ENCODE results near the gene MAPRE3.

The MAPRE3 gene

DNA sequence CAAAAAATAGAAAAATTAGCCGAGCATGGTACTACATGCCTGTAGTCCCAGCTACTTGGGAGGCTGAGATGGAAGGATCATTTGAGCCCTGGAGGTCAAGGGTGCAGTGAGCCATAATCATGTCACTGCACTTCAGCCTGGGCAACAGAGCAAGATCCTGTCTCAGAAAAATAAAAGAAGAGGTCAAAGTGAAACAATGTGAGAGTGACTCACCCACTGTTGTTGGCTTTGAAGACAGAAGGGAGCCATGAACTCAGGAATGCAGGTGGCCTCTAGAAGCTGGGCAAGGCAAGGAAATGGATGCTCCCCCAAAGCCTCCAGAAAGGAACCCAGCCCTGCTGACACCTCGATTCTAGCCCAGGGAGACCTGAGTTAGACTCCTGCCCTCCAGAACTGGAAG, 58.6 kb downstream of the MAPRE3 start:
- DNase-seq (ENCODE audit: extremely low spot score, insufficient read length, low read depth) (no peak), FAIRE-seq (no peak)

DNA sequence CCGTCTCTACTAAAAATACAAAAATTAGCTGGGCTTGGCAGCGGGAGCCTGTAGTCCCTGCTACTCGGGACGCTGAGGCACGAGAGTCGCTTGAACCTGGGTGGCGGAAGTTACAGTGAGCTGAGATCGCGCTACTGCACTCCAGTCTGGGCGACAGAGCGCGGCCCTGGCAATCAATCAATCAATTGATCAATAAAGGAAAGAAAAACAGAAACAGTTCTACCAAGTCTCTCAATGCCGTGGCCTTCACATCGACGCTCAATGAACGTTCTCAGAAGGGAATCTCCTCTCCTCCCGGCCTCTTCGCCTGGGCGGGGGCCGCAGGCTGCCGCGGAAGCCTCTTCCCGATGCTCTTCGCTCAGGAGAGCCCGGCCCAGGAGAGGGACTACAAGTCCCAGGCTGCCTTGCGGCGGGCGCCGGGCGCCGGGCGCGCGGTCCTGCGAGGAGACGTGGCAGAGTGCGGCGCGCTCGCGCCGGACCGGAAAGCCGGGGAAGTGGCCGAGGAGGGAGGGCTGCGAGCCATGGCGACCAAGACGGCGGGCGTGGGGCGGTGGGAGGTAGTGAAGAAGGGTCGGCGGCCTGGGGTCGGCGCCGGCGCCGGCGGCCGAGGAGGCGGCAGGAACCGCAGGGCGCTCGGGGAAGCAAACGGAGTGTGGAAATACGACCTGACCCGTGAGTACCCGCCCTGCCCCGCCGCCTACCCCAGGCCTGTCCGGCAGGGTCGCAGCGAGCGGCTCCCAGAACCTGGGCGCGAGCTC, 62.2 kb downstream of the MAPRE3 start, which contains the start of gene TMEM214:
TMEM214 (plus strand) TSS at position 471 of the 758 bp plus-strand sequence; CDS start at position 522, 51 bp downstream.
- peak; percentile 97 for DNase-seq (ENCODE audit: extremely low spot score, insufficient read length, low read depth)

DNA sequence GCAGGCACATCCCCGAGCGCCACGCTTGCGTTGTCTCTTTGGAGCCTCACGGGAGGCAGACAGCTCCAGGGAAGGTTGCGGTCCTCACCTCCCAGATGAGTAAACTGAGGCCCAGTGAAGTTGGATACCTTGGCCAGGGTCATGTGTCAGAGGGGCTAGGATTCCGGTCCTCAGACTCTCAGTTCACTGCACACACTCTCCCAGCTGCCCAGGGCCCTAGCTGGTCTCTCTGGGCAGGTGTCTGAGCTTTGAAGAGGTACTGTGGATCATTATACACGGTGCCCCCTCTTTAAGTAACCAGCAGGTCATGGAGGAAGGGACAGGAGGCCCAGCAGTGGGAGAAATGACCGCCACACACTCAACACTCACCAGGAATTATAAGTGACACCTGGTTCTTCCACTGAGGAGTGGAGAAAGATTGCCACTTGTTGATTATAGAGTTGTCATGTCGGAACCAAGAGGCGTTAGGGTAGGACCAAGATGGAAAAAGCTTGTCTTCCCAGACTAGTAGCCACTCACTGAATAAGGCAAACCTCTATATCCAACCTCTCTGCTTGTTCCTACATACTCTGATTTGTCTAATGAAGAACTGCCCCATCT, 62.9 kb downstream of the MAPRE3 start:
- DNase-seq (ENCODE audit: extremely low spot score, insufficient read length, low read depth): no peak
- FAIRE-seq: no peak

More for the DNA sequence above, 62.2 kb downstream of the MAPRE3 start, which contains the start of gene TMEM214:
- peak; percentile 86 for FAIRE-seq

DNA sequence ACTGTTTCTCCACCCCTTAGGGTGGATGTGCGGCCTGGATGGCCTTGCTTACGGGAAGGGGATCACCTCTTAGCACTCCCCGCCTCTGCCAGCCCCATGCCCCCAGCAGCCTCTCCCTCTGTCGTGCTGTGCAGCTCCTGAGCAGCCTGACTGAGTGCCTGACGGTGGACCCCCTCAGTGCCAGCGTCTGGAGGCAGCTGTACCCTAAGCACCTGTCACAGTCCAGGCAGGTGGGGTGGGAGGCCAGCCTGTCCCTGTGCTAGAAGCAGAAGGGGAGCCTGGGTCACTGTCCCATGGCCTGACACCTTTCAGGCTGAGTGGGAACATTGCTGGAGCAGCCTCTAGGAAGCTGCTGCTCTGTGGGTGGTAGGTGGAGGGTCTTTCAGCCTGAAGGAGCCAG, 67.6 kb downstream of the MAPRE3 start:
- FAIRE-seq (no peak), DNase-seq (ENCODE audit: extremely low spot score, insufficient read length, low read depth) (no peak)

DNA sequence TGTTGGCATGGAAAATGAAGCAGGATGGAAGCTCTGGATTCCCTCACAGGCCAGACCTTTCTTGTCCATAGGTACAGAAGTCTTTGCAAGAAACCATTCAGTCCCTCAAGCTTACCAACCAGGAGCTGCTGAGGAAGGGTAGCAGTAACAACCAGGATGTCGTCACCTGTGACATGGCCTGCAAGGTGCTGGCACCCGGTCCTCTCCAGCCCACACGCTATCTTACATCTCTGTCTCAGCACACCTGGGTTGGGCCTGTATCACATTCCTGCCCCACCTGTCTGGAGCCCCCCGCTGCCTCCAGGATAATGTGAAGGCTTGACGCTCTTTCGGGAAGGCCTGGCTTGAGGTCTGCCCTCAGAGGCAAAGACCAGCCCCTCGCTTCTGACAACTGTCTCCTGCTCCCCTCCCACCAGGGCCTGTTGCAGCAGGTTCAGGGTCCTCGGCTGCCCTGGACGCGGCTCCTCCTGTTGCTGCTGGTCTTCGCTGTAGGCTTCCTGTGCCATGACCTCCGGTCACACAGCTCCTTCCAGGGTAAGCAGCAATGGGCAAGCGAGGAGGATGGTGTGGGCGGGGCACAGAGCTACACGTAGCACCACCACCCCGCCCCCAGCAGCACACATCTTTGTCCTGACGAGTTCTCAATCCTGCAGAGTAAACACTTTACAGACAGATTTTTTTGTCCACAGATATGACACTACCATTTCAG, 68.3 kb downstream of the MAPRE3 start:
- FAIRE-seq (no peak), DNase-seq (ENCODE audit: extremely low spot score, insufficient read length, low read depth) (no peak)

DNA sequence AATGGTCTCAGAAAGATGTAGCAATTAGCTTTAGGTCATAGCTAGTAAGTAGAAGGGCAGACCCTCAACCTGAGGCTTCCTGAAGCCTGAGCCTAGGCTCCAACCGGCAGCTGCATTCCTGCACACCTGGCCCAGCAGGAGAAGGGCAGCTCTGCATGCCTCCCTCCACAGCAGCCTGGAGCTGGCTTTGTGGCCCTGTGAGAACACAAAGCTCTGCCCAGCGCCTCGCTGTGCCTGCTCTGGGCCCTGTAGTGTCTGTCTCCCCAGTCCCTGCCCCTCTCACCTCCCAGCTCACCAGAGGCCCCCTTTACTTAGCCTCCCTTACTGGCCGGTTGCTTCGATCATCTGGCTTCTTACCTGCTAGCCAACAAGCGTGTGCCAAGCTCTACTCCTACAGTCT, 69.0 kb downstream of the MAPRE3 start:
- FAIRE-seq (no peak), DNase-seq (ENCODE audit: extremely low spot score, insufficient read length, low read depth) (no peak)

DNA sequence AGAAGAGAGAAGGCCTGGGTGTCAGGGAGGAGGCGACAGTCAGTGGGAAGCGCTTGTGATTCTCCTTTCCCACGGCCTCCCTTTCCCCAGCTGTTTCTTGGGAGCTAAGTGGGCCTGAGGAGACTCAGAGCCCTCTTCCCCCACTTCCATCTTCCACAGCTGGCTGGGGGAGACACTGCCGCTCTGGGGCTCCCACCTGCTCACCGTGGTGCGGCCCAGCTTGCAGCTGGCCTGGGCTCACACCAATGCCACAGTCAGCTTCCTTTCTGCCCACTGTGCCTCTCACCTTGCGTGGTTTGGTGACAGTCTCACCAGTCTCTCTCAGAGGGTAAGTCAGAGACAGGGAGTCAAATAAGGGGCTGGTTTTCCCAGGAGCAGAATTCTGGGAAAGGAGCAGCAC, 69.4 kb downstream of the MAPRE3 start:
- no peak for FAIRE-seq

DNA sequence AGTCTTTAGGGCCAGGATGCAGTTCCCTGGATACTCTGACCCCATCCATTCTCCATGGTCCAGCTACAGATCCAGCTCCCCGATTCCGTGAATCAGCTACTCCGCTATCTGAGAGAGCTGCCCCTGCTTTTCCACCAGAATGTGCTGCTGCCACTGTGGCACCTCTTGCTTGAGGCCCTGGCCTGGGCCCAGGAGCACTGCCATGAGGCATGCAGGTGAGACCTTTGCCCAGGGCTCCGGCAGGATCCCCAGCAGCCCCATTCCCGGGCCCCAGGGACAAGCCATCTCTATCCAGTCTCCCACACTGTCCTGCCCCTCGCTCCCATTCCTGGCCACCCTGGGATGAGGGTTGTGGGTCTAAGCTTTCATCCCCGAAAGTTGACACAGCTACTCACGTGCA, 69.8 kb downstream of the MAPRE3 start:
- no peak for DNase-seq (ENCODE audit: extremely low spot score, insufficient read length, low read depth)
- FAIRE-seq: no peak

More for the DNA sequence above, 69.4 kb downstream of the MAPRE3 start:
- DNase-seq (ENCODE audit: extremely low spot score, insufficient read length, low read depth): no peak

DNA sequence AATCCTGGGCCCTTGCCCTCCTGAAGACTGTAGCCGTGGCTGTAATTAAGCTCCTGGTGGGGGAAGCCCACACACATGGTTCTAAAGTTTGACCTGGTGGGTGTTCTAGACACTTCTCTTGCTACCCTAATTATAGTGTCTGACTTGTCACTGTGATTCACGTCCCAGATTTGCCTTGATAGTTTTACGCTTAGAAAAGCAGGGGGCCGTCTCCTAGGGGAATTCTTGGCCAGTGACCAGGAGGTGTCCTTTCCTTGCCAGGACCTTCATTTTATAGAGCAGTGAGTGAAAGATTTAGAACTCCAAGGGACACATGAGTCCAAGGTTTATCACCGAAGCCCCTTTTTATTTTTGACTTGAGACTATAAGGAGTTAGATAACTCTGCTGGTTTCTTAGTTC, 71.3 kb downstream of the MAPRE3 start:
- DNase-seq (ENCODE audit: extremely low spot score, insufficient read length, low read depth) (no peak), FAIRE-seq (no peak)

DNA sequence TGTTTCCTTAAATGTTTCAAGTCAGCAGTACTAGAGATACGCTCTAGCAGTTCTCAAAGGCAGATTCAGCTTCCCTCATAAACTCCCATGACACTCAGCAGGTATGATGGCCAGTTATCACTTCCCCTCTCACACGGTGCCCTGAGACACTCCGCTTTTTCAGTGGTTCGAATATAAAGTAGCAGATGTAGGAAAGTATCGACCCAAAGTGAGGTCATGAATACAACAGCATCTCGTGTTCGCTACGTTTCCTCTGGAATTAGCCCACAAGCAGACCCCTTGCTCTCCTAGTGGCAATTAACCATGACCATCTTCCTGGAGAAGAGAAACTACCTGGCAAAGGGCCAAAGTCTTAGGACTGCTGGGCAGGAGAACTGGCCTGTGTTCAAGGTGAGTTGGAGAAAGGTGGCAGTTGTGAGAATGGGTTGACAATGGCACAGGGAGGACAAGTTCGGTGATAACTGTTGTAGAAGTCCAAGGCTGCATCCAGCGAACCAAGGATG, 71.8 kb downstream of the MAPRE3 start:
- peak; percentile 80 for FAIRE-seq
- no peak for DNase-seq (ENCODE audit: extremely low spot score, insufficient read length, low read depth)

DNA sequence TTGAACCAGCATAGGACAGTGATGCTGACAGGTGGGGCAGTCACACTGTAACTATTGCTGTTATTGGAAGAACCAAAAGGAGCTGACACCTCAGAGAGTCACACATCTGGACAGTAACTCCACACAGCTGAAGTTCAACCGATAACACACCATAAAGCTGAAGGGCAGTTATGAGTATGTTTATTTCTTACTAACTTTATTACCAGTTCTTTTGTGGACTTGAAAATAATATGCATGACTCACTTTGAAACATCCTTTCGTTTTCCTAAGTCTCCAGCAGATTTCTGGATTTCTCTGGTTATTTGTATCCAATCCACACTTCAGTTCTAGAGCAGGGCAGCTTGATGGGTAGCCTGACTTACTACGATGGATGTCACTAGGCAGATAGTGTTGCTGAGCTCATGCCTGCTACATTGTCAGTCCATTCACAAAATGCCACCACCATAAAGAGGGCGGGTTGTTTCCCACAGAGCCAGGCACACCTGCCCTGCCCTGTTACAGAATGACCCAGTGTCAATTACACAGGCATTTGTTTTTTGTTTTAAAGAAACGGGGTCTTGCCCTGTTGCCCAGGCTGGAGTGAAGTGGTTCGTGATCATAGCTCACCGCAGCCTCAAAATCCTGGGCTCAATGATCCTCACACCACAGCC, 72.7 kb downstream of the MAPRE3 start:
- DNase-seq (ENCODE audit: extremely low spot score, insufficient read length, low read depth) (no peak), FAIRE-seq (no peak)

DNA sequence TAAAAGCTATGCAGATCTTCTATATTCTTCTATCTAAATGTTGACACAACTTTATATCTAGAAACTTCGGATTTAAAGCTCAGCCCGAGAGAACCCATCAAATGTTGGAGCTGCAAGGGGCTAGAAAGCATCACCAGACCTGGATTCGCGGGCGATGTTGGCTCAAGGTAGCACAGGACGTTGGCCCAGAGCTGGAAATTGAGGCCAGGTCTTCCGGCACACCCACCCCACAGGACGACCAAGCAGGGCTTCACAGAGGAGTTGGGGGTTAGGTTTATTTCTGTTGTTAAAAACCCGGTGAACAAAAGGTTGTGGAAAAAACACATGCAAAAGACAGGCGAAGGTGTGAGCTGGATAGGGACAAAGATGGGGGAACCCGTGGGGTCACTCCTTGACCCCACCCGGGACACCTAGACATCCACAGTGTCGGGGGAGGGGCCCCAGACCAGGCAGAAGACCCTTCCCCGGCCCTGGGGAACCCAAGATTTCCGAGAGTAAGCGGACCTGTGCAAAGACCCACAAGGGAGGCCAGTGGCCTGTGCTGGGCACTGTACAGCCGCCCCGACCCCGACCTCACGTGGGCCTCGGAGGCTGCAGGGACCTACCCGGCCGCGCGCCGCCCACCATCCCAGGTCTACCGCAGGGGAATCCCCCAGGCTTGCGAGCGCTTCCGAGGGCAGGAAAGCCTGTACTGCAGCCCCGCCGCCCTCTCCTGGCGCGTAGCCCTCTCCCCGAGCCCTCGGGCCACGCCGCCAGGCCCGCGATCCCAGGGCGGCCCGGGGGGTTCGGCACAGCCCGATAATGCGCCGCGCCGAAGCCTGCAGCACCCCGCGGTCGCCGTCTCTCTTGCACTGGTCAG, 79.2 kb downstream of the MAPRE3 start:
- FAIRE-seq (no peak), DNase-seq (ENCODE audit: extremely low spot score, insufficient read length, low read depth) (peak; percentile 53)

DNA sequence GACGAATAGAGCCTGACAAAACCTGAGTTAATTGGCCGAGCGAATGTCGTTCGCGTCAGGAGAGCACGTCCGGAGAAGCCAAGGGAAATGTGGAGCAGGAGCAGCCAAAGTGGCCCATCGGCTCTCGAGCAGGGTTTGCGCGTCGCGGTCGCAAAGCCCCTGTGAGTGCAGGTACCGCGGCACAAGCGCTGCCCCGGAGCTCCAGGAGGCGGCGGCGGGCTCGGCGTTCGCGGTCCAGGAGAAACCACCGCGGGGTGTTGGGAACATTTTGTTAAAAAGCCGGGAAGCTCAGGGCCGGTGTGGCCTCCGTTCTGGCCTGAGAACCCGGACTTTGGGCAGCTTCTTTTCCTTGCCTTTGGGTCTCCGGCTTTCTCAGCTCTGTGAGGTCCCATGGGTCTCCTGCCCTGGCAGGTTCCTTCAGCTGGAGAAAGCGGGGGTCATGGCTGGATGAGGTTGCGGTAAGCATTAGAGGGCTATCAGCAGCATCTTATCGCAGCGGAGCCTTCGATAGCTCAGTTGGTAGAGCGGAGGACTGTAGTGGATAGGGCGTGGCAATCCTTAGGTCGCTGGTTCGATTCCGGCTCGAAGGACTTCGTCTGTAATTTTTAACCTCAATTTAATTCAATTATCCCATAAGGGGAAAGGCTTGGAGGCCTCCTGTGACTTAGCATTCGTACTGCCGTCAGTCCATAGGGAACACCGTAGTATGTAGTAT, 80.0 kb downstream of the MAPRE3 start:
- FAIRE-seq (no peak), DNase-seq (ENCODE audit: extremely low spot score, insufficient read length, low read depth) (peak; percentile 72)

DNA sequence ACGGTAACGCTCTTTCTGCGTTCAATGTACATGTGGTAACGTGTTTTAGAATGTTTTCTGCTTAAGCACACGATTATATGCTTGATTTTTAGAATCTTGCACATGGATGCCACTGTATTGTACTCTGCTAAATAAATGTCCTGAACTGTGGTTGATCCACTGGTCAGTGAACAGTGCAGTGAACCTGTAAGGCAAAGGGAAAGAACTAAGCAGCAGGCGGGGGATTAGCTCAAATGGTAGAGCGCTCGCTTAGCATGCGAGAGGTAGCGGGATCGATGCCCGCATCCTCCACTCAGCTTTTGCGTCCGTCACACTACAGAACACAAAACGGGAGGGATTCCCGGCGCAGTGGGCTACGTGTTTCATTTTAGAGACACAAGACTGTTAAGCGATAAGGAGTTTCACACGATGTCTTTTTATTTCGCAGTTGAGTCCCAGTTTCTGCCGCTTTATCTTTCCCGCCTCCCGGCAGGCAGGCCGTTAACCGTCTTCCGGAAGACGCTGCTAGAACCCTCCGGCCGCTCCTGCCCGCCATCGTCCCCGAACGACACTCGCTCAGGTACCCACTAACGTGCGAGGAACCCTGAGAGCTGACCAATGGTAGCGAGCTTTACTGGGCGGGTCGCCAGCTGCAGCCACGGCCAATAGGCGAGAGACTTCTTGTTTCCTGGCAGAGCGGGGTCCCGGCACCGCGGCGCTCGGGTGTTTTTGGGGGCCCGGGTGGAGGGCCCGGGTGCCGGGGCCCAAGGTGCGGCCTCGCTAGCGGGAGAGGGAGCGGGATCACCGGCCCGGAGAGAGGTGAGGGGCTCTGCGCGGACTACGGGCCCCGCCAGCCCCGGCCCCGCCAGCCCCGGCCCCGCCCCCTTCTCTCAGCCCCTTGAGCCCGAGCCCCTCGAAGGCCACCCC, 80.8 kb downstream of the MAPRE3 start, which contains the start of gene AGBL5:
AGBL5 (plus strand) TSS at position 673 of the 906 bp plus-strand sequence. CDS start 1,291 bp downstream, outside the sequence.
- peak; percentile 85 for FAIRE-seq
- peak; percentile 98 for DNase-seq (ENCODE audit: extremely low spot score, insufficient read length, low read depth)

DNA sequence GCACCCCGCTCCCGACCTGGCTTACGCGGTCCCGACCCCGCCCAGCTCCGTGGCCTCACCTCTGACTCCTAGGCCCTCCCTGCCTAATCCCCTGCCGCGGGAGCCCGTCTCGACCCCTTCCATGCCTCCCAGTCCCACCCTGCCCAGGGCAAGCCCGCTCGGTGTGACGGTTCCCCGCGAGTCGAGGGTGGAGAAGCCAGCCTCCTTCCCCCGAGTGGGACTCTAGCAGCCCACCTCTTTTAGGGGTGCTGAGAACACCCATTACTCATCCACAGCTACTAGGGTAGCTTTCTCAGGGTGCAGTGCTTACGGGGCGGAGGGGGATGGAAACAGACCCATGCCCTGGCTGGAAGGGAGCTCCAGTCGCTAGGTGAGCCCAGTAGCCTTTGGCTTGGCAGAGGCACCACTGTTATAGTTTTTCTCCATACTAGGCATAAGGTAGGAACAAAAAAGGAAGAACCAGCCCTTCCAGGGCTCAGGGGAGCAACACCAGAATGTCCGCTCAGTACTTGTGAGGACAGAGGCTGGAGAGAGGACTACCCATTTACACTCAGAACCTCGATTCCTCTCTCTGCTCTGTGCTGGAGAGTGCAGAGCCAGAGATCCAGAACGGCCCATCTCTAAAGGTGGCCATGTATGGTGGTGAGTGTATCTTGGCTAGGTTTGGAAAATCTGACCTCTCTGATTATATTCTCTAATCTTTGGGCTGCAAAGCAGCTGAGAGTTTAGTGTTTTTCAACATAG, 81.6 kb downstream of the MAPRE3 start:
- DNase-seq (ENCODE audit: extremely low spot score, insufficient read length, low read depth): no peak

DNA sequence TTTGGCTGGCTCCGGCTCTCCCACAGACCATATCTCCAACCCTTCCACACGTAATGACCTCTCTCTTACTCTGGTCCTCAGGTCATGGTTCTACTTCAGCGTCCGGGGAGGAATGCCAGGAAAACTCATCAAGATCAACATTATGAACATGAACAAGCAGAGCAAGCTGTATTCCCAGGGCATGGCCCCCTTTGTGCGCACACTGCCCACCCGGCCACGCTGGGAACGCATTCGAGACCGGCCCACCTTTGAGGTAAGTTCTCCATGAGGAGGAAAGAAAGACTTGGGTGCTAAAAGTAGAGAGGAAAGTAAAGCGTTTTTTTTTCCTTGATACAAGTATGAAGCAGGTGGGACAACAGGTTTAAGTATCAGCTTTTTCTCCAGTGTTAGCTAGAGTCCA, 82.9 kb downstream of the MAPRE3 start:
- no peak for DNase-seq (ENCODE audit: extremely low spot score, insufficient read length, low read depth)
- no peak for FAIRE-seq

More for the DNA sequence above, 81.6 kb downstream of the MAPRE3 start:
- no peak for FAIRE-seq

DNA sequence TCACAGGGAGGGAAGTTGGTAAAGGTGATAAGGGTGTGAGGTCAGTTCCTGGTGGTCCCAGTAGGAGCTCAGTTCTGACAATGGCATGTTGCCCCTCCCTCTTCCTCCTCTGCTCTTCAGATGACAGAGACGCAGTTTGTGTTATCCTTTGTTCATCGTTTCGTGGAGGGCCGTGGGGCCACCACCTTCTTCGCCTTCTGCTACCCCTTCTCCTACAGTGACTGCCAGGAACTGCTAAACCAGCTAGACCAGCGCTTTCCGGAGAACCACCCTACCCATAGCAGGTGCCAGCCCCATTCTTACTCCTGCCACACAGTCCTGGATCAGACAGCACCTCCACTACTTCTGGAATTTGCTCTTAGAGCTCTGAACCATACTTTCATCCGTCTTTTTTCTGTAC, 83.3 kb downstream of the MAPRE3 start:
- FAIRE-seq: no peak
- no peak for DNase-seq (ENCODE audit: extremely low spot score, insufficient read length, low read depth)
